Measurements from ENCODE around the gene MRPL43.

- TF ChIP-seq PATZ1 (CRISPR knock-in tag; IDR thresholded peaks at IDR 0.05; ENCODE audit: borderline replicate concordance) = no peak
- TF ChIP-seq BACH2 (CRISPR knock-in tag; IDR thresholded peaks at IDR 0.05; ENCODE audit: borderline replicate concordance) = no peak
- no peak for TF ChIP-seq ZNF70 (CRISPR knock-in tag; IDR thresholded peaks at IDR 0.05)
- no peak for TF ChIP-seq ARNTL (CRISPR knock-in tag; IDR thresholded peaks at IDR 0.05; ENCODE audit: borderline replicate concordance, low read depth)
- TF ChIP-seq TOX (CRISPR knock-in tag; IDR thresholded peaks at IDR 0.05; ENCODE audit: borderline replicate concordance) = no peak
- TF ChIP-seq ZFP30 (CRISPR knock-in tag; IDR thresholded peaks at IDR 0.05) = no peak
- no peak for TF ChIP-seq ZFP3 (CRISPR knock-in tag; IDR thresholded peaks at IDR 0.05)
- TF ChIP-seq RARB (CRISPR knock-in tag; IDR thresholded peaks at IDR 0.05) = no peak
- TF ChIP-seq, protein P1, sequence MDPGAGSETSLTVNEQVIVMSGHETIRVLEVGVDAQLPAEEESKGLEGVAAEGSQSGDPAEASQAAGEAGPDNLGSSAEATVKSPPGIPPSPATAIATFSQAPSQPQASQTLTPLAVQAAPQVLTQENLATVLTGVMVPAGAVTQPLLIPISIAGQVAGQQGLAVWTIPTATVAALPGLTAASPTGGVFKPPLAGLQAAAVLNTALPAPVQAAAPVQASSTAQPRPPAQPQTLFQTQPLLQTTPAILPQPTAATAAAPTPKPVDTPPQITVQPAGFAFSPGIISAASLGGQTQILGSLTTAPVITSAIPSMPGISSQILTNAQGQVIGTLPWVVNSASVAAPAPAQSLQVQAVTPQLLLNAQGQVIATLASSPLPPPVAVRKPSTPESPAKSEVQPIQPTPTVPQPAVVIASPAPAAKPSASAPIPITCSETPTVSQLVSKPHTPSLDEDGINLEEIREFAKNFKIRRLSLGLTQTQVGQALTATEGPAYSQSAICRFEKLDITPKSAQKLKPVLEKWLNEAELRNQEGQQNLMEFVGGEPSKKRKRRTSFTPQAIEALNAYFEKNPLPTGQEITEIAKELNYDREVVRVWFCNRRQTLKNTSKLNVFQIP (CRISPR knock-in tag; IDR thresholded peaks at IDR 0.05; ENCODE audit: borderline replicate concordance, low read depth) = no peak
- TF ChIP-seq, protein P2, sequence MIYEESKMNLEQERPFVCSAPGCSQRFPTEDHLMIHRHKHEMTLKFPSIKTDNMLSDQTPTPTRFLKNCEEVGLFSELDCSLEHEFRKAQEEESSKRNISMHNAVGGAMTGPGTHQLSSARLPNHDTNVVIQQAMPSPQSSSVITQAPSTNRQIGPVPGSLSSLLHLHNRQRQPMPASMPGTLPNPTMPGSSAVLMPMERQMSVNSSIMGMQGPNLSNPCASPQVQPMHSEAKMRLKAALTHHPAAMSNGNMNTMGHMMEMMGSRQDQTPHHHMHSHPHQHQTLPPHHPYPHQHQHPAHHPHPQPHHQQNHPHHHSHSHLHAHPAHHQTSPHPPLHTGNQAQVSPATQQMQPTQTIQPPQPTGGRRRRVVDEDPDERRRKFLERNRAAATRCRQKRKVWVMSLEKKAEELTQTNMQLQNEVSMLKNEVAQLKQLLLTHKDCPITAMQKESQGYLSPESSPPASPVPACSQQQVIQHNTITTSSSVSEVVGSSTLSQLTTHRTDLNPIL (CRISPR knock-in tag; IDR thresholded peaks at IDR 0.05; ENCODE audit: low read depth) = no peak
Measured at GRCh38 chr10:101010329-101010728, 23.0 kb upstream of the MRPL43 start.
